ENCODE results near the gene WRAP53. TPM values are rescaled to one million over a fixed set of nuclear protein-coding genes. Genes with fewer than 3 reads are reported as not detected.

WRAP53 gene
- total RNA-seq, 1 donor from 2014 or later, result 5.3 TPM

DNA sequence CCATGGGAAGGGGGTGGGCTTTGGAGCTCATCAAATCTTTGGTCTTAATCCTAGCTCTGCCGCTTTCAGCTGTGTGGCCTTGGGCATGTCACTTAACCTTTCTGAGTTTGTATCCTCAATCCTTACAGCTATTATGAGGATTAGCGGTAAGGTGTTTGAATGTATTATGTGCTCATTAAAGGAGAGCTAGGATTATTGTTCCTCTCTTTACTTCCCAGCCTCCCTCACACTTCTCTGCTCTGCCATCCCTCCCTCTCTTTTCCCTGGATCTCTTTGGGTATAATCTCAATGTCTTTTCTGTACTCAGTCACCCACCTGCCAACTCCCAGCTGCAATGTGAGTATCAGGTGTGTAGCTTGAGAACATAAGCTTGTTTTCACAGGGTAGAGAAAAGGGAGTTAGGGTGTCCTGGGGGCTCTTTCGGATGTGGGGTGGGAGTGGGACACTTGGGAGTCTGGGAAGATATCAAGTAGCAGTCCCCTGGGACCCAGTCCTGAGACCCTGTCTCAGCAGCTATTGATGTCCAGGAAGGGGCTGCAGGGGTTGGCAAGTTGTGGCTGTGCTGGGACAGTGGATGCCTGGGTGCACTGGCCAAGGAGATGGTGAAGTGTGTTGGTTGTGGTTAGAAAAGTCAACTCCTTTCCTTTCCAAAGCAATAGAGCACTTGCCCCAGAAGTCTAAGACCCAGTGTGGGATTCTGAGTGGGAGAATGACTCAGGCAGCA is 18.5 kb downstream of the WRAP53 start:
- no peak for DNase-seq
- intact Hi-C loops (cut with micrococcal nuclease), result no loop called here
- ATAC-seq, result no peak

DNA sequence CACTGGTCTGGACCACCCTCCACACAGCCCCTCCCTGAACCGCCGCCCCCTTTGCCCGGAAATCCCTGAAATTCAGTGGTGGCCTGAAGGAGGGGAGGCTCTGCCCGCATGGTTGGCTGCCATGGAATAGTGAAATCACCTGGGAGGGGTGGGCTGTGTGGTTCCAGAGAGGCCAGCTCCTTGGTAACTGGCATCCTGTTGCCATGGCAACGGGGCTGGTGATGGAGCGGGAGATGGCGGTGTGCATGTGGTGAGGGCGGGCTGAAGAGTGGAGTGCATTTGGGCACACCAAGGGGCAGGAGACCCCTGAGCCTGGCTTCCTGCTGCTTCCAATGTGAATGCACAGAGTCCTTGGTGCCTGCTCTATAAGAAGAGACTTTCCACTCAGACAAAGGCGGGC is 19.2 kb downstream of the WRAP53 start:
- intact Hi-C loops (cut with micrococcal nuclease), result no loop called here
- ATAC-seq, result no peak
- DNase-seq, result no peak

DNA sequence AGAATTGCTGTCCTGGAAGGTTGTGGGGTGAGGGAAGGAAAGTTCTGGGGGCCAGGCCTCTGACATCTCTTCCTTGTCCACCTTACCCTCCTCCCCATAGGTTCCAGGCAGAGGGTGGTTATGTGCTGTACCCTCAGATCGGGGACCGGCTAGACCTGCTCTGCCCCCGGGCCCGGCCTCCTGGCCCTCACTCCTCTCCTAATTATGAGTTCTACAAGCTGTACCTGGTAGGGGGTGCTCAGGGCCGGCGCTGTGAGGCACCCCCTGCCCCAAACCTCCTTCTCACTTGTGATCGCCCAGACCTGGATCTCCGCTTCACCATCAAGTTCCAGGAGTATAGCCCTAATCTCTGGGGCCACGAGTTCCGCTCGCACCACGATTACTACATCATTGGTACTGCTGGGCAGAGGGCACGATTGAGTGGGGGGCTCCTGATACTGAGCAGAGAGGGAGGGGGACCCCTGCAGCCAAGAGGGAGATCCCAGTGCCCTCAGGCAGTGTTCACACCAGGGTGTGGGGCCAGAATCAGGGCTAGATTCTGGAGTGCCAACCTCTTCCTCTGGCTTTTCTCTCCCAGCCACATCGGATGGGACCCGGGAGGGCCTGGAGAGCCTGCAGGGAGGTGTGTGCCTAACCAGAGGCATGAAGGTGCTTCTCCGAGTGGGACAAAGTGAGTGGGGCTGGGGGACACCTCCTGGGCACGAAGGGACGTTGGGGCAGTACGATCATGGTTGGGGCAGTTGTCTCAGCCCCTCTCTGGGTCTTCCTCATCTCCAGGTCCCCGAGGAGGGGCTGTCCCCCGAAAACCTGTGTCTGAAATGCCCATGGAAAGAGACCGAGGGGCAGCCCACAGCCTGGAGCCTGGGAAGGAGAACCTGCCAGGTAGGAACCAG is 19.8 kb downstream of the WRAP53 start:
- ATAC-seq (no peak), DNase-seq (no peak)
- intact Hi-C loops (cut with micrococcal nuclease), result no loop called here

- DNase-seq (no peak), ATAC-seq (no peak)
- intact Hi-C loops (cut with micrococcal nuclease), result no loop called here
These were observed 20.8 kb downstream of the WRAP53 start for GRCh38 chr17:7709031-7709430.

GRCh38 chr17:7710301-7710700 is 22.0 kb downstream of the WRAP53 start:
- intact Hi-C loops (cut with micrococcal nuclease), result no loop called here
- ATAC-seq, result no peak
- DNase-seq, result no peak

DNA sequence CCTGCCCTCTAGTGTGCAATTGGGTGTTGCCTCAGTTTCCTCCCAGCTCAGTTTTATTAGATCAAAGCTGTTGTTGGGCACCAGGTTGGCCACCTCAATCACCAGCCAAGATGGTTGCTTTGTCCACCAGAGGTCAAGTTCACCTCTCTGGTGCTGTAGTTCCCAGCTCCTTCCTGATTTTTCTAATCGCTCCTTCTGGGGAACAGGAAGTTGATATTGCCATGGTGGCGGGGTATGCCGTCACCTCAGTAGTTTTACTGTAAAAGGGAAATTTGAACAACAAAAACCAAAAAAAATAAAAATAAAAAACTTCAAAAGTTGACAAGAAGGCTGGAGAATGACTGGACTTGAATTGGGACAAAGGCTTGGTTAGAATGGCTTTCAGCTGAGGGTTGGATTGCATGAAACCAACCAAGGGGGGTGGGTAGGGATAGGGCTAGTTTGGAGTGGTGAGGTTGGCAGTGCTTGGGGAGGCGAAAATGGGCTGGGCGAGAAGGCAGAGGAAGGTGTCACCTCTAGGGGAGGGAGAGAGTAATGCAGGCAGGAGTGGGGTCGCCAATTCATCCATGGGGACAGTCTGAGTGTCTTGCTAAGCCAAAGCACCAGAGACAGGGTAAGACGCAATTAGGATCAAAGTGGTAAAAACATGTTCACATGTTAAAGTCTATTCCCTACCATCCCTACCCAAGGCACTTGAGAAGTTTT is 22.9 kb downstream of the WRAP53 start:
- ATAC-seq, result no peak
- no peak for DNase-seq
- intact Hi-C loops (cut with micrococcal nuclease), result no loop called here

- ATAC-seq (no peak), DNase-seq (no peak)
- intact Hi-C loops (cut with micrococcal nuclease), result no loop called here
These were observed 24.0 kb downstream of the WRAP53 start for GRCh38 chr17:7712111-7712771.

GRCh38 chr17:7713782-7714181 is 25.5 kb downstream of the WRAP53 start:
- DNase-seq, result no peak
- intact Hi-C loops (cut with micrococcal nuclease), result no loop called here
- ATAC-seq, result no peak

- DNase-seq (no peak), ATAC-seq (no peak)
- intact Hi-C loops (cut with micrococcal nuclease), result no loop called here
These were observed 26.7 kb downstream of the WRAP53 start for GRCh38 chr17:7714721-7715594.

DNA sequence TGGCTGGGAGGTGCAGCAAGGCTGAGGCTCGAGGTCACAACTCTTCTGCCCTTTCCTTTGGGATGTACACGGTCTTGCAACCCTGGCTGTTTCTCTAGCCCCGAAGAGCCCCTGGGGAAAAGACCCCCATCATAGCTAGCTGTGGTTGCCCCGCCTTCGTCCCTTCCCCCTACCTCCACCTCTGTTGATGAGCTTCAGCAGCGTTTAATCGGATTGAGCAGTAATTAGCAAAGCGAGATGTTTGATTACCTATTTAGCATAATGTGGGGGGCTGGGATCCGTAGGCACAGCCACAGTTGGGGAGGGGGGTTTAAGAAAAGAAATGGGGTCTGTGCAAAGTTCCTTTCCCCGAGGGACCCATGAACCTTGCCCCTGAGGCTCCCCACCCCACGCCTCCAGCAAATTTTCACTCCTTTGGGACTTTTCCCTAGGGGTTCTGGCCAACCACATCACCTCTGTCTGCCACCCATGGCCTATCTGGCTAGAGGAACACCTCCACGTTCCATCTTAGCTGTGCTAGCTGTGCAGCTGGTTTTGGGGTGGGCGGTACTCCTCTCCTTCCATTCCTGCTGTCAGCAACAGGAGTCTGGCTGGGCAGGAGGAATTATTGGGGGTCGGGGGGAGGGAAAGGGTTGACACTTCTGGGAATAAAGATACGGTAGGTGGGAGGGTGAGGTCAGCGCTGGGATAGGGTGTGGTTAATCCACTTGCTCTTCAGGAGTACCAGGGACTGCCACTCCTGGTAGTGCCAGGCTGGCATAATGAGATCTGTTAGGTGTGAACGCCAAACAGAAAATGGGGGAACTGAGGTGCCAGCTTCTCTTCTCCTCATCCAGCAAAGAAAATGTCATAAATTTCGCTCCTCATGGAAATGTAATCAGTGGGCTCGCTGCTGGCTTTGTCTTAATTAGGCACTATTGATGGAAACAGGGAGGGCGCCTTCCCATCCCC is 27.9 kb downstream of the WRAP53 start:
- DNase-seq (no peak), ATAC-seq (no peak)
- intact Hi-C loops (cut with micrococcal nuclease), result no loop called here

DNA sequence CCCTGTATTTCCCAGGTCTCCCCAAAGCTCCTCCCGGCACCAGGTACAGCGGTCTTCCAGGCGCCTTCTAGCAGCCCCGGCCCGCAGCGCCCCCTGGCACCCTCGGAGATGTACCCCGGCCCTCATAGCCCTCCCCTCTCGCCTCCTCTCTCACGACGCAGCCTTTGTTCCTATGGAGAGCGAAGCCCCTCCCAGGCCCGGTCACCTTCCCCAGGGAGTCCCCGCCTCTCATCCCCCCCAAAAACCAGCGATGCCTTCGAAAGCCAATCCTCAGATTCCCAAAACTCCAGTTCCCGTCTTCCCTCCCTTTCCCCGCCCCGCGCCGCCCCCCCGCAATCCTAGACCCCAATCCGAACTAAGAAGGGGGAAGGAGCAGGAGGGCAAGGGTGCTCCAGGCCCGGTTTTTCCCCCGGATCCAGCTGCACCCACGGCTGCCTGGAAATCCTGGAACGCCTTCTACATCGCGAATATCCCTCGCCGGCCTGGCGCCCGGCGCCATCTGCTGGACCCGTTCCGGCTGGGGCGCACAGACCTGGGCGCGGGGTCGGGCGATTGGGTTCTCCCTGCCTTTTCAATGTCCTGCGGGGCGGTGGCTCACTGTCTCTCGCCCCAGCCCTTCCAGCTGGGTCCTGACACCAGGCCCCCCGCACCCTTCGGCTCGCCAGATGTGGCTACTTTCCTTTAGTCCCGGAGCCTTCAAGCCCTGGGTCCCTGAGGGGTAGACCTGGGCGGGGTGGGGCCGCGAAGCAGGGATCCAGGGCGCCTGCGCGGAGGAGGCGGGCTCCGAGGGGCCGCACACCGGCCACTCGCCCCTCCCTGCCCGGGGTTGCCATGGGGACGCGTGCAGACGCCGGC is 28.9 kb downstream of the WRAP53 start, which contains the start of gene DNAH2:
DNAH2 (plus strand) TSS at position 844 of the 855 bp plus-strand sequence. CDS start 1,991 bp downstream, outside the sequence.
- intact Hi-C loops (cut with micrococcal nuclease), result no loop called here
- peak; percentile 81 for DNase-seq
- peak; percentile 94 for ATAC-seq

GRCh38 chr17:7717756-7718350 is 29.6 kb downstream of the WRAP53 start:
- DNase-seq, result no peak
- no peak for ATAC-seq
- intact Hi-C loops (cut with micrococcal nuclease), result no loop called here

DNA sequence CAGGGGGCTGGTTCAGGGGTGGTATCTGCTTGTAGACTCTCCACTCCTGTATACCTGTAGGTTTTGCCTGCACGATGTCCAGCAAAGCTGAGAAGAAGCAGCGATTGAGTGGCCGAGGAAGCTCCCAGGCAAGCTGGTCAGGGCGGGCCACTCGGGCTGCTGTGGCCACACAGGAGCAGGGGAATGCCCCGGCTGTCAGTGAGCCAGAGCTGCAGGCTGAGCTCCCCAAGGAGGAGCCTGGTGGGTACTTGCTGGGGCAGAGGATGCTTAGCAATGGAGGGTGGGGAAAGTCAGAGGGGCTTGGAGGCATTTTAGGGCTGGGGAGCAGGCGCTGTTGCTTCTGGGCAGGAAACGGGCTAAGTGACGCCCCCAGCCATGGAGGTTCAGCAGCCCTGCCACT is 31.4 kb downstream of the WRAP53 start:
- ATAC-seq (no peak), DNase-seq (no peak)
- intact Hi-C loops (cut with micrococcal nuclease), result no loop called here

- ATAC-seq (no peak), DNase-seq (no peak)
- intact Hi-C loops (cut with micrococcal nuclease), result no loop called here
These were observed 31.8 kb downstream of the WRAP53 start for GRCh38 chr17:7720125-7720524.

DNA sequence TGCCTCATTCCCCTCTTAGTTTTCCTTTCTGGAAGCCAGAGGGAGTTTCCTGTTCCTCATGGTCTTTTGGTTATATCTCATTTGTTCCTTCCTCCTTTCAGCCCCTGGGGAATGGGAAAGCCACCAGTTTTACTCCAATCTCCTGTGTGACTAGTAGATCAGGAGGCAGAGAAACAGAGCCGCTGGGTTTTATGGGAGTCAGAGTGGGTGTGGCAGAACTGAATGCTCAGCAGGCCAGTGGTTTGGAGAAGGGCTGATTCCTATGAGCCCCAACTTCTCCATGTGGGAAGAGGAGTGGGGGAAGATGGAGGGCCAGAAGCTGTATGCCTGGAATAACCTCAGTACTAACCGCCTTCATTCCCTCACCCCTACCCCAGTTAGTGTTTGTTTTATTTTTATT is 33.3 kb downstream of the WRAP53 start:
- DNase-seq (no peak), ATAC-seq (no peak)
- intact Hi-C loops (cut with micrococcal nuclease), result no loop called here

DNA sequence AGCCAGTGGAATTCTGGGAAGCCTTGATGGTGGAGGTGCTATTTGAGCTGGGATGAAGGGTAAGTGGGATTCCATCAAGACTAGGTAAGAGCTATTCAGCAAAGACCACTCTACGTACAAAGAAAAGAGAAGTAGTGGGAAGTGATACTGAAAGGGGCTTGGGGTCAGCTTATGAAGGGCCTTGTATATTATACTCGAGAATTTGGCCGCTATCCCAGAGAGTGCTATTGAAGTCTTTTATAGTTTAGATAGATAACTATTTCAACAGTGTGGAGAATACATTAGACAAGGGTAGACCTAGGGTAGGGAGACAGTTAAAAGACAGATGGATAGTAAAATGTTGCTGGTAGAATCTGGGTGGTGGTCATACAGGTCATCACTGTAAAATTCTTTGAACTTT is 39.6 kb downstream of the WRAP53 start:
- DNase-seq, result no peak
- intact Hi-C loops (cut with micrococcal nuclease), result no loop called here
- no peak for ATAC-seq

Measured in left ventricle myocardium superior (tissue), 1 donor.